Activated CD4-positive, alpha-beta T cell treated with anti-CD3 and anti-CD28 coated beads, Interleukin-2, amount 10 ng/mL, durations not matched to agents 7 days and 5 days (primary cell): ENCODE data around the gene LRRC52. TPM values are rescaled to one million over a fixed set of nuclear protein-coding genes. Genes with fewer than 3 reads are reported as not detected.
"Not testable (repeated sequence)": the region's sequence is repeated elsewhere in the genome, so short reads cannot be mapped to it uniquely, and the experiment has no call there.

ENCODE experiments used
- CTCF ChIA-PET: fragments of 350-600 bp; sonication (Branson Sonifier 250); formaldehyde crosslinking; loops from one replicate; lab custom pipeline; 2021; ENCODE audit warnings: antibody characterized with exemption; lab: Charles Lee
- POLR2A ChIA-PET: fragments of 350-600 bp; sonication (Branson Sonifier 250); formaldehyde crosslinking; loops from one replicate; lab custom pipeline; 2021; ENCODE audit warnings: antibody characterized with exemption; lab: Charles Lee
- DNase-seq: peaks from one replicate; pipeline ENCODE4 v3.0.0-alpha.2; 2020
- H3K27ac Mint-ChIP-seq: one replicate; pipeline ENCODE4 v1.8.0; 2021; ENCODE audit warnings: mild to moderate bottlenecking, moderate library complexity, mixed read lengths
- H3K27me3 Mint-ChIP-seq: one replicate; pipeline ENCODE4 v1.8.0; 2021; ENCODE audit warnings: mixed read lengths
- H3K36me3 Mint-ChIP-seq: one replicate; pipeline ENCODE4 v1.8.0; 2021; ENCODE audit warnings: low read depth, mixed read lengths
- H3K4me1 Mint-ChIP-seq: one replicate; pipeline ENCODE4 v1.8.0; 2021; ENCODE audit warnings: mixed read lengths
- H3K4me3 Mint-ChIP-seq: one replicate; pipeline ENCODE4 v1.8.0; 2021; ENCODE audit warnings: mild to moderate bottlenecking, moderate library complexity, mixed read lengths
- H3K9me3 Mint-ChIP-seq: one replicate; pipeline ENCODE4 v1.8.0; 2021; ENCODE audit warnings: mixed read lengths
- total RNA-seq, 2 experiments: library from RNA; stranded (reverse); gene quantifications; one replicate each; pipeline ENCODE4 v1.2.3, GENCODE V29; 2021

LRRC52 gene
- total RNA-seq, 2 experiments from 2014 or later = not detected

DNA sequence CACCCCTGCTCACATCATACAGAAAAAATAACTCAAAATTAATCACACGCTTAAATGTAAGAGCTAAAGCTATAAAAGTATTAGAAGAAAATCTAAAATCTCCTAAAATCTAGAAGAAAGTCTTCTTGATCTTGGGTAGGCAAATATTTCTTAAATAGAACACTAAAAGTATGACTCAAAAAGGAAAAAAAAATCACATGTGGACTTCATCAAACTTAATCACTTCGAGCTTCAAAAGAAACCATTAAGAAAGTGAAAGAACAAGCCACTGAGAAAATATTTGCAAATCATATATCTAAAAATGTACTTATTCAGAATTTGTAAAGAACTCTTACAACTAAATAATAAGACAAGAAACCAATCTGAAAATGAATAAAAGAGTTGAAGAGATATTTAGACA is 32.7 kb downstream of the LRRC52 start:
- Mint-ChIP-seq H3K9me3 (no peaks in the 10 kb centered on the region), H3K27ac (no peak overlapping the region), H3K4me1 (no peaks in the 10 kb centered on the region), H3K36me3 (no peaks in the 10 kb centered on the region), H3K4me3 (no peak overlapping the region), H3K27me3 (peaks cover 40% of the 10 kb centered on the region)
- ChIA-PET CTCF (interaction anchor here (0.6 to 1.3 kb wide), 2 partner anchors 101 to 253 kb away, joined by 3 read pairs; no protein-coding TSS in a partner anchor), POLR2A (no interaction called here)
- no peak for DNase-seq

DNA sequence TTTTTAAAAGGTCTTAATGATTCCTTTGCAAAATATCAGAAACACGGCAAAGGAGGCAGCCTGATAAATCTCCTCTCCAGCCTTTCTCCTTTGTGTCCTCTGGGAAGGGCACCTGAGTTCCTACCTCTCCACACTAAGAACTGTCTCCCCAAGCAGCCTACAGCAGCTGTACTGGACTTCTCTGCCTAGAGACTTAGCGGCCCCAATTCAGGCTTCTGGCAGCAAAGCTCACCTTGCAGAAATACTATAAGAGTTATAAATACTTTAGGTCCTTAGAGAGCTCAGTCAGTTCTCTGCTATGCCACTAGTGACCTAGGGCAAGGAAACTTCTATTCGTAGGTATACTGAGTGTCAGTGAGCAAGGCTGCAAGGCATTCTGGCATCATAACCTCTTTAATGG is 33.9 kb downstream of the LRRC52 start:
- H3K36me3 Mint-ChIP-seq = no peaks in the 10 kb centered on the region
- H3K27me3 Mint-ChIP-seq = peaks cover 38% of the 10 kb centered on the region
- no peaks in the 10 kb centered on the region for H3K4me1 Mint-ChIP-seq
- no peak overlapping the region for H3K4me3 Mint-ChIP-seq
- H3K27ac Mint-ChIP-seq = no peak overlapping the region
- ChIA-PET POLR2A (no interaction called here), CTCF (interaction anchor here (1.2 kb wide), 1 partner anchor 15 kb away, joined by 4 read pairs; no protein-coding TSS in a partner anchor)
- H3K9me3 Mint-ChIP-seq = no peaks in the 10 kb centered on the region
- no peak for DNase-seq

DNA sequence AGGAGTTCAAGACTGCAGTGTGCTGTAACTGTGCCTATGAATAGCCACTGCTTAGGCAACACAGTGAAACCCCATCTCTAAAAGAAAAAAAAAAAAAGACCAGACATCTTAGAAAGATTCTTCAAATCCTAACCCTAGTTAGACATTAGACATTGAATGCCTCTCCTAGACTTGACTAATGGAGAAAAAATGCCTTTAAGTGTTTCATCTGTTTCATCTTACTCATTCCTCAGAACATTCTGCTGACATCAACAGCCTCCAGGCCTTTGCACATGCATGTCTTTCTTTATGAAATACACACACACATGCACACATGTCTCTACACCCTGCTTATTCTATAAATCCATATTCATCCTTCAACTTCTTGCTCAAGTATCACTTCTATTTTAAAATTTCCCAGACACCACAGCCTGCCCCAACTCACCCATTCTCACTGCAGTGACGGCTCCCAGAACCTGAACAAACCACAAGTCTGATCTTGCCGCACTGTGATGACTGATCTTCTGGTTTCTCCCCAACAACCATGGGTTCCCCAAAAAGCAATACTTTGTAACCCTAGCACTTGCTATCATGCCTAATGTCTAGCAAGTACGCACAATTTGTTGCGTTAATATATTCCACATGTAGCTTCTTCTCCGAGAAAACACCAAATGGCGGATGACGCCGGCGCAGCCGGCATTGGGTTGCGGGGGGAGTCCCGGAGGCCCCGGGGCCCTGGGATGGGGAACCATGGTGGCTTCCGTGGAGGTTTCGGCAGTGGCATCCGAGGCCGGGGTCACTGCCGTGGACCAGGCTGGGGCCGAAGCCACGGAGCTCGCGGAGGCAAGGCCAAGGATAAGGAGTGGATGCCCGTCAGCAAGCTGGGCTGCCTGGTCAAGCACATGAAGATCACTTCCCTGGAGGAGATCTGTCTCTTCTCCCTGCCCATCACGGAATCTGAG is 37.4 kb downstream of the LRRC52 start:
- H3K27ac Mint-ChIP-seq = no peak overlapping the region
- H3K27me3 Mint-ChIP-seq = peaks cover 34% of the 10 kb centered on the region
- H3K4me3 Mint-ChIP-seq = no peak overlapping the region
- ChIA-PET CTCF (no interaction called here), POLR2A (no interaction called here)
- no peaks in the 10 kb centered on the region for H3K36me3 Mint-ChIP-seq
- H3K4me1 Mint-ChIP-seq = no peaks in the 10 kb centered on the region
- H3K9me3 Mint-ChIP-seq = no peaks in the 10 kb centered on the region
- DNase-seq = no peak

DNA sequence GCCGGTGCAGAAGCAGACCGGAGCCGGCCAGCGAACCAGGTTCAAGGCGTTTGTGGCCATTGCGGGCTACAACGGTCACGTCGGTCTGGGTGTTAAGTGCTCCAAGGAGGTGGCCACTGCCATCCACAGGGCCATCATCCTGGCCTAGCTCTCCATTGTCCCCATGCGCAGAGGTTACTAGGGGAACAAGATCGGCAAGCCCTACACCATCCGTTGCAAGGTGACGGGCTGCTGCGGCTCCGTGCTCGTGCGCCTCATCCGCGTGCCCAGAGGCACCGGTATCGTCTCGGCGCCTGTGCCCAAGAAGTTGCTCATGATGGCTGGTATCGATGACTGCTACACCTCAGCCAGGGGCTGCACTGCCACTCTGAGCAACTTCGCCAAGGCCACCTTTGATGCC is 38.1 kb downstream of the LRRC52 start:
- Mint-ChIP-seq H3K36me3 (no peaks in the 10 kb centered on the region), H3K27ac (no peak overlapping the region), H3K27me3 (peaks cover 31% of the 10 kb centered on the region), H3K9me3 (no peaks in the 10 kb centered on the region), H3K4me1 (no peaks in the 10 kb centered on the region), H3K4me3 (no peak overlapping the region)
- CTCF ChIA-PET = no interaction called here
- no peak for DNase-seq
- POLR2A ChIA-PET = no interaction called here

DNA sequence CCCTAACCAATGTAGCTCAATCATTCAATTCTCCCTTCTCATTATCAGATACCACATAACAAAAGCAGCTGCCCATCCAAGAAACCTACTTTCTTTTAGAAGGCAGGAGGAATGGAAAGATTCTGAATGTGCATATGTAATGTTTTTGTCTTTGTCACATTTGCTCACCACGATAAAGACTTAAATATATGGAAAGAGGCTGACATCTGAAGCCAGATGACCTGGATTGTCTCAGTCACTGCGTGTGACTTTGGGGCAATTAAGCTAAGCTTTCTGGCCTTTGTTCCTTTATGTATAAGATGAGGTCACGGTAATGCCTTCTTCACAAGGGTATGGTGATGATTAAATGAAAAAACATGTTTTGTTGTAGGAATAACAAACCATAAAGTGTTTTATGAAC is 42.6 kb downstream of the LRRC52 start:
- DNase-seq = no peak
- Mint-ChIP-seq H3K36me3 (no peaks in the 10 kb centered on the region), H3K4me3 (no peak overlapping the region), H3K4me1 (no peaks in the 10 kb centered on the region), H3K9me3 (no peaks in the 10 kb centered on the region), H3K27me3 (peaks cover 60% of the 10 kb centered on the region), H3K27ac (no peak overlapping the region)
- CTCF ChIA-PET = interaction anchor here (0.7 to 1.4 kb wide), 2 partner anchors 187 to 192 kb away, joined by 3 read pairs; no protein-coding TSS in a partner anchor
- POLR2A ChIA-PET = no interaction called here

DNA sequence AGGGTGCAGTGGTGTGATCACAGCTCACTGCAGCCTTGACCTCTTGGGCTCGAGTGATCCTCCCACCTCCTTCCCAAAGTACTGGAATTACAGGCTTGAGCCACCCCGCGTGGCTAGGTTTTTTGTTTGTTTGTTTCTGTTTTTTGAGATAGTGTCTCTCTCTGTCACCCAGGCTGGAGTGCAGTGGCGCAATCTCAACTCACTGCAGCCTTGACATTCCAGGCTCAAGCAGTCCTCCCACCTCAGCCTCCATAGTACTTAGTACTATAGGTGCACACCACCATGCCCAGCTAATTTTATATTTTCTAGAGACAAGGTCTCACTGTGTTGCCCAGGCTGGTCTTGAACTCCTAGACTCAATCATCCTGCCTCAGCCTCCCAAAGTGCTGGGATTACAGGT is 47.6 kb downstream of the LRRC52 start:
- CTCF ChIA-PET = interaction anchor here (1.2 to 2.4 kb wide), 2 partner anchors 16 to 223 kb away, joined by 3 to 6 read pairs; no protein-coding TSS in a partner anchor
- H3K4me3 Mint-ChIP-seq = not testable (repeated sequence)

DNA sequence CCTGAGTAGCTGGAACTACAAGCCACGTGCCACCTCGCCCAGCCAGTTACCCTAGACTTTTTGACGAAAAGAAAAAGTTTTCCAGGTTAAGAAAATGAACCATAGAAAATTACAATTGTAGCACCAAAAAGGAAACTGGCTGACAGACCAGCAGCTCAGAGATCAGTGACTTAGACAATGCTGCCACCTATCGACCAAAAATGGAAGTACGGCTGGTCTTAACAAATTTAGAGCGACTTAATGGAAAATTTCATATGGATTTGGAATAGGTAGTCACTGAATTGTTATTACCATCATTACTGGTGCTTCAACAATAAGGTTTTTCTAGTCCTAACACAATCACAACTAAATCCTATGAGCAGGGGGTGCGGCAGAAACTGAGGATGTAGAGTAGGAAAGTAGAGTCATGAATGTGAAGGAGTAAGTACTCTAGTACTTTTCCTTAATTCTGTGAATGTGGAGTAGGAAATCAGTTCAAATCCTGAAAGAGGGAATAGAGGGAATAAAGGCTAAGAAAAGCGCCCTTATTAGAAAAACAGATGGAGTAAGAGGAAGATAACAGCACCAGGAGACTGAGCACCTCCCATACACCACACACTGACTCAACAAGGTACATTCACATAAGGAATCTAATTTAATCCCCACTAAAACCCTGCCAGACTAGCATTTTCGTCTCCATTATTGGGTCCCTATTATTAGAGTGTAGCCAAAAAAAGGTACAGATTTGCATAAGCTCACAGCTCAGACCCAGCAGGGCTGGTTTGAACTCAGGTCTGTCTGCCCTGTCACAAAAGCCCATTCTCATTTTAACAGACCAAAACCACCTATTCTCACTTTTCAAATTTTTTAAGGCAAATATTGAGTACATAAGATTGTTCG is 49.4 kb downstream of the LRRC52 start:
- H3K27ac Mint-ChIP-seq = no peak overlapping the region
- peaks cover 22% of the 10 kb centered on the region for H3K4me1 Mint-ChIP-seq
- H3K27me3 Mint-ChIP-seq = peaks cover 70% of the 10 kb centered on the region
- POLR2A ChIA-PET = no interaction called here
- CTCF ChIA-PET = interaction anchor here (0.6 to 2.4 kb wide), 11 partner anchors 15 to 225 kb away, joined by 3 to 20 read pairs (median 4); no protein-coding TSS in a partner anchor
- DNase-seq = peak; percentile 80
- H3K4me3 Mint-ChIP-seq = no peak overlapping the region
- no peaks in the 10 kb centered on the region for H3K9me3 Mint-ChIP-seq
- H3K36me3 Mint-ChIP-seq = no peaks in the 10 kb centered on the region

More for the DNA sequence above, 47.6 kb downstream of the LRRC52 start:
- H3K27me3 Mint-ChIP-seq = peaks cover 72% of the 10 kb centered on the region
- H3K4me1 Mint-ChIP-seq, H3K36me3 Mint-ChIP-seq, DNase-seq, H3K27ac Mint-ChIP-seq, H3K9me3 Mint-ChIP-seq, POLR2A ChIA-PET: not testable (repeated sequence)

DNA sequence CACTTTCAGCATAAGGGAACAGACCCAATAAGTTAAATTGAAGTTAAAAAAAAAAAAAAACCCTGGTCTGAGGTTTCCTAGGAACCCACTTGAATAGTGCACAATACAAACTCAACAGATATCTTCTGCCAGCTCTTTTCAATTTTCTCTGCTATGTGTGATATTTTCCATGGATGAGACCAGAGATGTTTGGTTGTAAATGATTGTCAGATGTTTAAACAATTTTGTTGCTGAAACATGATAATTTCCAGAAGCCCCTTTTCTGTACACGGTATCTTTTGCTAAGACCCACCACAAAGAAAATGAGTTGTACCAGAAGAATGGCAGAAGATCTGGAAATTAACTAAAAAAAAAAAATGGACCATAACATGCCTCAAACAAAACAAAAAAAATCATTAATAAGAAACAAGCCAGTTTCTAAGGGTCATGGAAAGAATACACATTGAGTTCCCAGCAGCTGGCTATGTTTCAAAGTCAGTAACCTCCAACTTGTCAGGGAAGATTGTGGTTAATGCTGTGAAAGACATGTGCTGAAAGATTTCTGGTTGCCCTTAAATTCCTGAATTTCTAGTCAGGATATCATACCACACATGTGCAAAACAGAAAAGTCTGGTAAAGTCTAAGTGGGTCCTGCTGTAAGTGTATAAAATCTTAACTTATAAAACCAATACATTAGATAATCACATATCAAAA is 51.6 kb downstream of the LRRC52 start:
- Mint-ChIP-seq H3K4me3 (no peak overlapping the region), H3K9me3 (no peaks in the 10 kb centered on the region), H3K27me3 (peaks cover 54% of the 10 kb centered on the region), H3K36me3 (no peaks in the 10 kb centered on the region), H3K27ac (no peak overlapping the region), H3K4me1 (peaks cover 33% of the 10 kb centered on the region)
- POLR2A ChIA-PET = no interaction called here
- no peak for DNase-seq
- CTCF ChIA-PET = interaction anchor here (0.6 to 2.2 kb wide), 4 partner anchors 15 to 203 kb away, joined by 4 to 6 read pairs (median 4); no protein-coding TSS in a partner anchor

DNA sequence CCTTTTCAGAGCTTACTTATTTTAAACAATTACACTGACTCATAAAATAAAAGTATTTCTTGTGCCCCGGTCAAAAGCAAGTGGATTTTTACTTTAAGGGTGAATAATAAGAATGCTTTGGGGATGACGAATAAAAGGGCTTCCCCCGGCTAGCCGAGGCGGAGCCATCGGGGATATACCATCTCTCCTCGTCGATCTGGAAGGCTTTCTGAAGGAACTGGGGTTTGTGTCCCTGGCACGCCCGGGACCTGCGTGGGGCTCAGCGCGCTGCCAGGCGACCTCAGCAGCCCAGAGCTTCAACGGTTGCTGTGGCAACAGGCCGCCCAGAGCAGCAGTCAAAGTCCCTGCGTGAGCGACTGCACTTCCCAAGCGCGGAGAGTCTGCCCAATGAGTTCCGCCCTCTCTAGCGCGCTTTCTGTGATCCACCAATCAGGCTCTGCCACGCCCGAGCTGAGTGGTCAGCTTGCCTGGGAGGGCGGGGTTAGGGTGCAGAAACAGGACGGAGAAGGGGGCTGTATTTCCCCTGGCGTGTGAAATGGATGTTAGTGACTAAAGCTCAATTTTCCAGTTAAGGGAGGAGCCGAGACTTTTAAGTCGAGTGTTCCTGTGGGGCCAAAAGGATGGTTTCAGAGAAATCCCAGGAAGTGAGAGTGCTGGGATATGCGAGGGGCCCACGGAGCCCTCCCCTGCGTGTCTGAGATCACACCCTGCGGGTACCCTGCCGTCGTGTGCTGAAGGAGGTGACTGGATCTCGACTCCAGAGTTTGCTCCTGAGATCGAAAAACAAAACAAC is 54.3 kb downstream of the LRRC52 start:
- Mint-ChIP-seq H3K4me3 (peak overlapping the region; percentile 86), H3K36me3 (no peaks in the 10 kb centered on the region), H3K9me3 (no peaks in the 10 kb centered on the region), H3K27ac (peak overlapping the region; percentile 90), H3K4me1 (peaks cover 35% of the 10 kb centered on the region), H3K27me3 (peaks cover 42% of the 10 kb centered on the region)
- CTCF ChIA-PET = interaction anchor here (1.2 to 1.4 kb wide), 2 partner anchors 10 to 205 kb away, joined by 3 to 4 read pairs; no protein-coding TSS in a partner anchor
- DNase-seq = peak; percentile 94
- POLR2A ChIA-PET = no interaction called here

DNA sequence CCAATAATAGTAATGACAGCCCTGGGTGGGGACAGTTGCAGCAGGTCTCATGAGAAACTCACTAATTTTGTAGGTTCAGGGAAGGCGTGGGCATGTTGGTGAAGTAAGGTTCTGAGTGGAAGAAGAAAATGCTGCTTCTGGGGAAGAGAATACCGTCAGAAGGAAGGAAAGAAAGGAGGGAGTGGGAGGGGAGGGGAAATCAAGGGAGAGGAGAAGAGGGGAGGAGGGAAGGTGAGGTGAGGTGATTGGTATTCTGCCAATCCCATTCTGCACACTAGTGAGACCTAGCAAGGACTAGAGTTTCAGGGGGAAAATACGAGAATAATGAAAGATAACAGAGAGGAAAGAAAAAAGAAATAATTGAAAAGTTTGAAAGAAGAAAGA is 54.9 kb downstream of the LRRC52 start:
- Mint-ChIP-seq H3K36me3 (no peaks in the 10 kb centered on the region), H3K4me1 (peaks cover 31% of the 10 kb centered on the region), H3K4me3 (peak overlapping the region; percentile 86), H3K27me3 (peaks cover 36% of the 10 kb centered on the region), H3K9me3 (no peaks in the 10 kb centered on the region), H3K27ac (peak overlapping the region; percentile 90)
- POLR2A ChIA-PET = no interaction called here
- no peak for DNase-seq
- CTCF ChIA-PET = interaction anchor here (1.2 to 1.4 kb wide), 2 partner anchors 10 to 206 kb away, joined by 3 to 4 read pairs; no protein-coding TSS in a partner anchor

DNA sequence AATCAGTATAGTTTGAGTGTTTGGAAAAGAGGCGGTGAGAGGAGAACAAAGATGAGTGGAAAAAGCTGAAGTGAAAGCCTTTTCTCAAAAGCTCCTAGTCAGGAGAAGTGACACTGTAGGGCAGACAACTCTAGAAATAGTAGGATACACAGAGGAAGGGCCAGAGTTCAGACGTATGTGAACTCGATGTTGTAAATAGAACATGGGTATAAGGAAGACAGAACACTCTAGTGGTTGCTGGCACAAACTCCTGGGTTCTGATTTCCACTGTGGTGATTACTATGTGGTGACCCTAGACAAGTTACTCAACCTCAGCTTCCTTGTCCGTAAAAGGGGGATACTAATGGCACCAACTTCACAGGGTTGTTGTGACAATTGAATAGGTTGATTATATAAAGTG is 57.0 kb downstream of the LRRC52 start:
- Mint-ChIP-seq H3K36me3 (no peaks in the 10 kb centered on the region), H3K4me1 (peaks cover 31% of the 10 kb centered on the region), H3K9me3 (no peaks in the 10 kb centered on the region), H3K4me3 (no peak overlapping the region), H3K27ac (no peak overlapping the region), H3K27me3 (peaks cover 18% of the 10 kb centered on the region)
- ChIA-PET POLR2A (no interaction called here), CTCF (interaction anchor here (0.8 to 1.8 kb wide), 6 partner anchors 16 to 324 kb away, joined by 3 to 4 read pairs (median 4); no protein-coding TSS in a partner anchor)
- no peak for DNase-seq
